Progenitor cell of endocrine pancreas (in vitro differentiated cells): Measurements from ENCODE around the gene FRMD4B. TPM values are rescaled to one million over a fixed set of nuclear protein-coding genes. Genes with fewer than 3 reads are reported as not detected.

Experiments used
- DNase-seq: peaks from one replicate; pipeline ENCODE4 v3.0.0; 2021; ENCODE audit warnings: low spot score; ENCODE audit not compliant: unreplicated experiment
- H3K27ac Mint-ChIP-seq: 2 replicates; pipeline ENCODE4 v1.8.0; 2021; ENCODE audit warnings: mild to moderate bottlenecking, moderate library complexity, mixed read lengths
- H3K27me3 Mint-ChIP-seq: 2 replicates; pipeline ENCODE4 v1.8.0; 2021; ENCODE audit warnings: mixed read lengths
- H3K36me3 Mint-ChIP-seq: 2 replicates; pipeline ENCODE4 v1.8.0; 2022; ENCODE audit warnings: mixed read lengths; ENCODE audit not compliant: insufficient read depth
- H3K4me1 Mint-ChIP-seq: 2 replicates; pipeline ENCODE4 v1.8.0; 2021; ENCODE audit warnings: low read depth, mixed read lengths
- H3K4me3 Mint-ChIP-seq: 2 replicates; pipeline ENCODE4 v1.8.0; 2021; ENCODE audit warnings: low read depth, mild to moderate bottlenecking, moderate library complexity, mixed read lengths
- H3K9me3 Mint-ChIP-seq: 2 replicates; pipeline ENCODE4 v1.8.0; 2021; ENCODE audit warnings: low read depth, mixed read lengths
- CTCF ChIP-seq: fragments of 200-600 bp; sonication (generic); IDR thresholded peaks from one replicate; pipeline ENCODE4 v1.5.0; 2021; ENCODE audit warnings: antibody characterized with exemption, mild to moderate bottlenecking; ENCODE audit not compliant: unreplicated experiment
- total RNA-seq: library from RNA; stranded (reverse); gene quantifications from 2 replicates; pipeline ENCODE4 v1.2.1, GENCODE V29; 2021

FRMD4B gene
- total RNA-seq, 1 donor from 2014 or later = 41.6 TPM

GRCh38 chr3:69330891-69331400 is 54.9 kb downstream of the FRMD4B start:
- Mint-ChIP-seq H3K9me3 (no peaks in the 10 kb centered on the region), H3K4me3 (no peak overlapping the region), H3K27me3 (no peaks in the 10 kb centered on the region), H3K36me3 (peaks cover 5% of the 10 kb centered on the region), H3K4me1 (no peaks in the 10 kb centered on the region), H3K27ac (peak overlapping the region; percentile 9)
- no peak for TF ChIP-seq CTCF
- no peak for DNase-seq

GRCh38 chr3:69329892-69330291 is 56.0 kb downstream of the FRMD4B start:
- Mint-ChIP-seq H3K4me1 (peaks cover 1% of the 10 kb centered on the region), H3K27ac (no peak overlapping the region), H3K9me3 (no peaks in the 10 kb centered on the region), H3K36me3 (peaks cover 5% of the 10 kb centered on the region), H3K27me3 (no peaks in the 10 kb centered on the region), H3K4me3 (no peak overlapping the region)
- no peak for DNase-seq
- no peak for TF ChIP-seq CTCF

- H3K27ac Mint-ChIP-seq = no peak overlapping the region
- H3K36me3 Mint-ChIP-seq = peaks cover 3% of the 10 kb centered on the region
- peaks cover 1% of the 10 kb centered on the region for H3K4me1 Mint-ChIP-seq
- no peaks in the 10 kb centered on the region for H3K27me3 Mint-ChIP-seq
- H3K9me3 Mint-ChIP-seq = no peaks in the 10 kb centered on the region
- TF ChIP-seq CTCF = no peak
- no peak for DNase-seq
- no peak overlapping the region for H3K4me3 Mint-ChIP-seq
Measured at GRCh38 chr3:69328963-69329302, 57.0 kb downstream of the FRMD4B start.

- H3K27me3 Mint-ChIP-seq = no peaks in the 10 kb centered on the region
- peaks cover 1% of the 10 kb centered on the region for H3K4me1 Mint-ChIP-seq
- H3K4me3 Mint-ChIP-seq = no peak overlapping the region
- no peaks in the 10 kb centered on the region for H3K9me3 Mint-ChIP-seq
- DNase-seq = no peak
- no peak overlapping the region for H3K27ac Mint-ChIP-seq
- peaks cover 3% of the 10 kb centered on the region for H3K36me3 Mint-ChIP-seq
- TF ChIP-seq CTCF = no peak
Measured at GRCh38 chr3:69328103-69328962, 57.6 kb downstream of the FRMD4B start.

GRCh38 chr3:69326855-69327300 is 59.0 kb downstream of the FRMD4B start:
- H3K36me3 Mint-ChIP-seq = peaks cover 5% of the 10 kb centered on the region
- DNase-seq = no peak
- no peaks in the 10 kb centered on the region for H3K27me3 Mint-ChIP-seq
- no peak for TF ChIP-seq CTCF
- H3K4me1 Mint-ChIP-seq = peaks cover 4% of the 10 kb centered on the region
- H3K4me3 Mint-ChIP-seq = no peak overlapping the region
- no peaks in the 10 kb centered on the region for H3K9me3 Mint-ChIP-seq
- no peak overlapping the region for H3K27ac Mint-ChIP-seq
